A673 (cell line): ENCODE data around the gene ATRN.

Experiments used
- EZH2 ChIP-seq: fragments of 200-600 bp; sonication (generic); IDR thresholded peaks from 2 replicates; pipeline ENCODE4 v1.6.1; 2017; ENCODE audit warnings: borderline replicate concordance, low read depth, mild to moderate bottlenecking, mixed read lengths, antibody characterized with exemption, low read length; ENCODE audit not compliant: poor library complexity, severe bottlenecking
- TF ChIP-seq, protein P1 (sequence below): fragments of 300-800, 200-600 bp; sonication (generic); conservative IDR thresholded peaks from 2 replicates; pipeline ENCODE4 v1.5.1; 2017; ENCODE audit warnings: low read depth, mild to moderate bottlenecking, antibody characterized with exemption, low read length, moderate library complexity, mixed read lengths

DNA sequence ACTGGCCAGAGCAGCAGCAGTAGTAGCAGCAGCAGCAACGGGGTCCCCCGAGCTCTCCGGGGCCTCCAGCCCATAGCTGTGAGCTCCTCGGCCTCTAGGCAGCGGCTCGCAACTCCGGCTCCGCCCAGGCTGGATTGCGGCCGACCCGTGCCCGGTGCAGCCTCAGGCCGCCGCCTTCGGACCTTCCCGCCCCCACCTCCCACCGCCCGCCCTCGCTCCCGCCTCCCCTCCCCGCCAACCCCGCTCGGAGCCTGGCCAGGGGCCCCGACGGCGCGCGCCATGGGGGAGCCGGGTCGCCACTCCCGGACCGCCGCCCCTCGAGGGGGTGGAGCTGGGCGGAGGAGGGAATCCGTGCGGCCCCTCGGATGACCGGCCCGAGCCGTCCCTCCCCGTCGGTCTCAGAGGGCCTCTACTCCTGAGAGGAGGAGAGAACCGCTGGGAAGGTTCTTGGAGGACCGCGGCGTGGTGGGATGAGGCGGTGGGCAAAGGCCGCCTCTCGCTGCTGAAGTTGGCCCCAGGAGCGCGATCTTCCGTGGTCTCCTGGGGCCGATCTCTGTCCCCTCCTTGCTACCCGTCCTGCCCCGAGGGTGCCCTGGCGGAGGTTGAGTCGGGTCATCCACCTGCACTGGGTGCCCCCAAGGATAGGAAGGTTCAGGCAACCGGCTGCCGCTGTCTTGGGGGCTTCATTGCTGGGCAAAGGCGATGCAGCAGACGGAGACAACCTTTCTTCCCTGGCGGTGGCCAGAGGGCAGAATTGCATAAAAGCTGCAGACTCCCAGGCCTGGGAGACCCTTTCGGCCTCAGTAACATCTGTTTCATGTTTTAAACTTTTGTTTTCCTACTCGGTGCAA lies 211.3 kb downstream of the ATRN start, which contains the start of gene ADAM33:
- TF ChIP-seq, protein P1, sequence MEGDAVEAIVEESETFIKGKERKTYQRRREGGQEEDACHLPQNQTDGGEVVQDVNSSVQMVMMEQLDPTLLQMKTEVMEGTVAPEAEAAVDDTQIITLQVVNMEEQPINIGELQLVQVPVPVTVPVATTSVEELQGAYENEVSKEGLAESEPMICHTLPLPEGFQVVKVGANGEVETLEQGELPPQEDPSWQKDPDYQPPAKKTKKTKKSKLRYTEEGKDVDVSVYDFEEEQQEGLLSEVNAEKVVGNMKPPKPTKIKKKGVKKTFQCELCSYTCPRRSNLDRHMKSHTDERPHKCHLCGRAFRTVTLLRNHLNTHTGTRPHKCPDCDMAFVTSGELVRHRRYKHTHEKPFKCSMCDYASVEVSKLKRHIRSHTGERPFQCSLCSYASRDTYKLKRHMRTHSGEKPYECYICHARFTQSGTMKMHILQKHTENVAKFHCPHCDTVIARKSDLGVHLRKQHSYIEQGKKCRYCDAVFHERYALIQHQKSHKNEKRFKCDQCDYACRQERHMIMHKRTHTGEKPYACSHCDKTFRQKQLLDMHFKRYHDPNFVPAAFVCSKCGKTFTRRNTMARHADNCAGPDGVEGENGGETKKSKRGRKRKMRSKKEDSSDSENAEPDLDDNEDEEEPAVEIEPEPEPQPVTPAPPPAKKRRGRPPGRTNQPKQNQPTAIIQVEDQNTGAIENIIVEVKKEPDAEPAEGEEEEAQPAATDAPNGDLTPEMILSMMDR, result no peak
- TF ChIP-seq EZH2, result no peak
